Measurements from ENCODE around the gene INO80E. TPM values are rescaled to one million over a fixed set of nuclear protein-coding genes. Genes with fewer than 3 reads are reported as not detected.

Gene INO80E, protein sequence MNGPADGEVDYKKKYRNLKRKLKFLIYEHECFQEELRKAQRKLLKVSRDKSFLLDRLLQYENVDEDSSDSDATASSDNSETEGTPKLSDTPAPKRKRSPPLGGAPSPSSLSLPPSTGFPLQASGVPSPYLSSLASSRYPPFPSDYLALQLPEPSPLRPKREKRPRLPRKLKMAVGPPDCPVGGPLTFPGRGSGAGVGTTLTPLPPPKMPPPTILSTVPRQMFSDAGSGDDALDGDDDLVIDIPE
- 15.1 and 22.6 TPM in 2 replicates for total RNA-seq

DNA sequence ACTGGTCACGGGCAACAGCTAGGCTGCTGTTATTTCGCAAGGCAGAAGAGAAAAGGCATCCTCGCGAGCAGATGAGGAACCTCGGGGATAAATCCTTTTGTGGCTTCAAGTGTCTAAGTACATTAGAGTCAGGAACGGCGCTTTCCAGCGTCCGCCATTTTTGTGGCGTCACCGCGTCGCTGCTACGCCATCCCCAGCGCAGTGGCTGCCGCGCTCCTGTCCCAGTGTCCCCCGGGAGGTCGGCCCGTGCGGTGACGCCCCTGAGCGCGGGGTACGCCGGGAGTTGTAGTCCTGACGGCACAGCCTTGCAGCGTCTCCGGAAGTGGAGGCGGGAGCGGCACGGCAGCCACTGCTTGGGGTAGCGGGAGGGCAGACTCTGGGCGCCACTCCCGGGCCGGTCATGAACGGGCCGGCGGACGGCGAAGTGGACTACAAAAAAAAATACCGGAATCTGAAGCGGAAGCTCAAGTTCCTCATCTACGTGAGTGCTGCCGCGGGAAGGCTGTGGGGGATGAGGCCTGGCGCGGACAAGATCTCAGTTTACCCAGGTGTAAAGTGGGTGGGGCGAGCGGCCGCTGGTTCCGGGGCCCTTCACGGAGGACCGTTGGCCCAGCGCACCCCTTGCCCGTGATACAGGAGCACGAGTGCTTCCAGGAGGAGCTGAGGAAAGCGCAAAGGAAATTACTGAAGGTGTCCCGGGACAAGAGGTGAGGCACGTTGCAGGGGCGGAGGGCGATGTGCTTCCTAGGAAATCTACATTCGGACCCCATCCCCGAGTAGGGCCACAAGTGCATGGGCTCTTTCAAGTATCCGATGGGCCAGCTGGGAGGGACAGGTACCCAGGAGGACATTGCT, at the start of gene INO80E:
TSS of gene INO80E (plus strand) at position 331 of the 855 bp plus-strand sequence. CDS start at position 401, 70 bp downstream.
- no peak for FAIRE-seq
- TF ChIP-seq, protein P1, sequence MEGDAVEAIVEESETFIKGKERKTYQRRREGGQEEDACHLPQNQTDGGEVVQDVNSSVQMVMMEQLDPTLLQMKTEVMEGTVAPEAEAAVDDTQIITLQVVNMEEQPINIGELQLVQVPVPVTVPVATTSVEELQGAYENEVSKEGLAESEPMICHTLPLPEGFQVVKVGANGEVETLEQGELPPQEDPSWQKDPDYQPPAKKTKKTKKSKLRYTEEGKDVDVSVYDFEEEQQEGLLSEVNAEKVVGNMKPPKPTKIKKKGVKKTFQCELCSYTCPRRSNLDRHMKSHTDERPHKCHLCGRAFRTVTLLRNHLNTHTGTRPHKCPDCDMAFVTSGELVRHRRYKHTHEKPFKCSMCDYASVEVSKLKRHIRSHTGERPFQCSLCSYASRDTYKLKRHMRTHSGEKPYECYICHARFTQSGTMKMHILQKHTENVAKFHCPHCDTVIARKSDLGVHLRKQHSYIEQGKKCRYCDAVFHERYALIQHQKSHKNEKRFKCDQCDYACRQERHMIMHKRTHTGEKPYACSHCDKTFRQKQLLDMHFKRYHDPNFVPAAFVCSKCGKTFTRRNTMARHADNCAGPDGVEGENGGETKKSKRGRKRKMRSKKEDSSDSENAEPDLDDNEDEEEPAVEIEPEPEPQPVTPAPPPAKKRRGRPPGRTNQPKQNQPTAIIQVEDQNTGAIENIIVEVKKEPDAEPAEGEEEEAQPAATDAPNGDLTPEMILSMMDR (IDR thresholded peaks at IDR 0.05; ENCODE audit: insufficient read depth, low read length, severe bottlenecking), result peak; percentile 1
- Histone ChIP-seq H3K36me3 (ENCODE audit: control insufficient read depth, insufficient read depth, low read length) (peaks cover 16% of the 10 kb centered on the region), H3K27me3 (ENCODE audit: control insufficient read depth, insufficient read depth, low read length) (no peaks in the 10 kb centered on the region), H3K4me3 (ENCODE audit: low read depth, low read length) (peak within 1 kb of the TSS; percentile 91)
- peak; percentile 89 for DNase-seq (ENCODE audit: low read depth)

DNA sequence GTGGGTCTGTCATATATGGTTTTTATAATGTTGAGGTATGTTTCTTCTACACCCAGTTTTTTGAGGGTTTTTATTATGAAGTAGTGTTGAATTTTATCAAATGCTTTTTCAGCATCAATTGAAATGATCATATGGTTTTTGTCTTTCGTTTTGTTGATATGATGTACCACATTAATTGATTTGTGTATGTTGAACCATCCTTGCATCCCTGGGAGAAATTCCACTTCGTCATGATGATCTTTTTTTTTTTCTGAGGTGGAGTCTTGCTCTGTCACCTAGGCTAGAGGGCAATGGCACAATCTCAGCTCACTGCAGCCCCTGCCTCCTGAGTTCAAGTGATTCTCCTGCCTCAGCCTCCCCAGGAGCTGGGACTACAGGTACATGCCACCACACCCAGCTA, 48.1 kb upstream of the INO80E start:
- TF ChIP-seq, protein P1 (IDR thresholded peaks at IDR 0.05; ENCODE audit: insufficient read depth, low read length, severe bottlenecking), result no peak
- no peak for FAIRE-seq
- Histone ChIP-seq H3K4me3 (ENCODE audit: low read depth, low read length) (no peak overlapping the region), H3K36me3 (ENCODE audit: control insufficient read depth, insufficient read depth, low read length) (no peaks in the 10 kb centered on the region), H3K27me3 (ENCODE audit: control insufficient read depth, insufficient read depth, low read length) (no peaks in the 10 kb centered on the region)
- no peak for DNase-seq (ENCODE audit: low read depth)

DNA sequence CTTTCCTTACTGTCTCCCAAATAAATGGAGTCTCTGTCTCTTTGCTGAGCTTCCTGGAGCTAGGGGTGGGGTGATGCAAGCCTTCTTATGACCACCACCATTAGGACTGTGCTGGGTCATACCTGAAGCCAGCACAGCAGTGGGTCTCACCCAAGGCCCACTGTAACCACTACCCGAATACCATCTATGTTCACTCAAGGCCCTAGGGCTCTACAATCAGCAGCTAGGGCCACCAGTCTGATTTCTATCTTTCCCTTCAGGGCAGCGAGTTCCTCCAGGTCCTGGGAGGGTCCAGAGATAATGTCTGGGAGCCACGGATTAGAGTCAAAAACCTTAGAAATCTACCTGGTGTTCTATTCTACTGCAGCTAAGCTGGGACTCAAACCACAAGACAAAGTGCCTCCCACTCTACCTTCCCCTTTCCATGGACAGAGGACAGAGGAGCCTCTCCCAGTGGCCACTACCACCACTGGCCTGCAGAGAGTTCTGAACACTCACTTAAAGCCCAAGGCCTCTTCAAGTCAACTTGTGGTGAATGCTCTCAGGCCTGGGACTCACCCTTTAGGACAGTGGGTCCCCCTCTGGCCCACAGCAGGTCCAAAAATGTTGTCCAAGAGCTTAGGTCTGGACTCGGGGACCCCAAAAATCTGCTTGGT, 45.1 kb upstream of the INO80E start:
- TF ChIP-seq, protein P1 (IDR thresholded peaks at IDR 0.05; ENCODE audit: insufficient read depth, low read length, severe bottlenecking), result no peak
- FAIRE-seq (no peak), DNase-seq (ENCODE audit: low read depth) (no peak)
- H3K4me3 ChIP-seq (ENCODE audit: low read depth, low read length), result no peak overlapping the region
- no peaks in the 10 kb centered on the region for H3K27me3 ChIP-seq (ENCODE audit: control insufficient read depth, insufficient read depth, low read length)
- H3K36me3 ChIP-seq (ENCODE audit: control insufficient read depth, insufficient read depth, low read length), result no peaks in the 10 kb centered on the region

DNA sequence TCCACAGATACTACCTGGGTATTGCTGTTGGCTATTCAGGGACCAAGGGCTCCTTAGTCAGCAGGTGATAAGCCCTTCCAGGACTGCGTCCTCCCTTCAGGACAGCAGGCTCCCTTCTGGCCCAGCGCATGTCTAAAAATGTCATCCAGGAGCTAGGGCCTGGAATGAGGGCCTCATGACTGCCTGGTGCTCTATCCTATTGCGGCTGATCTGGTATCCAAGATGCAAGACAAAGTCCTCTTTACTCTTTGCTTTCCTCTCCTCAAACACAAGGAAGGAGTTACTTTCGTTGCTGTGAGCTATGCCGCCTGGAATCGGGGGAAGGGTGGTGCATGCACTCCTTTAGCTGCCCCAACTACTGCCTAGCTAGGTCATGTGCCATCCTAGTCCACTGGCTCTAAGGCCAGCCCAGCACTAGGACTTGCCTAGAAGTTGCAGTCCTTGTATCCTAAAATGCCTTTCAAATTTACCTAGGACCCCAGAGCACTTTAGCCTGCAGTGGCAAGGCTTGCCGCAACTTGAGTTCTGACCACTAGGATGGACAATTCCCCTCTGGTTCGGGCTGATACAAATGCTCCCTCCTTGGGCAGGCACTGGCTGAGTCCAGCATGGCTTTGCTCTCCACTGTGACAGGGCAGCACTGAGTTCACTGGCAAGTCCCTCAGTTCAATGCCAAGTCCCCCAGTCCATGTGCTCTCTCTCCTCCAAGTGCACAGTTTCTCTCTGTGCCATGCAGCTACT, 44.2 kb upstream of the INO80E start:
- TF ChIP-seq, protein P1 (IDR thresholded peaks at IDR 0.05; ENCODE audit: insufficient read depth, low read length, severe bottlenecking), result no peak
- FAIRE-seq (peak; percentile 13), DNase-seq (ENCODE audit: low read depth) (no peak)
- Histone ChIP-seq H3K36me3 (ENCODE audit: control insufficient read depth, insufficient read depth, low read length) (no peaks in the 10 kb centered on the region), H3K4me3 (ENCODE audit: low read depth, low read length) (no peak overlapping the region), H3K27me3 (ENCODE audit: control insufficient read depth, insufficient read depth, low read length) (no peaks in the 10 kb centered on the region)

DNA sequence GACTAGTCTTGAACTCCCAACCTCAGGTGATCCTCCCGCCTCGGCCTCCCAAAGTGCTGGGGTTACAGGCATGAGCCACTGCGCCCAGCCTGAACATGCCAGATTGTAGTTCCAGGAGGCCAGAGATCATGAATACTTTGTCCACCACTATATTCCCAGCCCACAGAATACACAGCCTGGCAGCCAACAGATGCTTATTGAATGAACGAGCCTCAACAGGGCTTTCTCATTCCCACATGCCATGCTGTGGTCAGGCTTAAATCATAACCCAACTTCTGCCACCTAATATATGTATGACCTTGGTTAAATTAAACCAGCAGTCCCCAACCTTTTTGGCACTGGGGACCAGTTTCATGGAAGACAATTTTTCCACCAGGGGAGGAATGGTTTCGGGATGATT, 37.3 kb upstream of the INO80E start:
- H3K4me3 ChIP-seq (ENCODE audit: low read depth, low read length), result no peak overlapping the region
- DNase-seq (ENCODE audit: low read depth), result no peak
- H3K36me3 ChIP-seq (ENCODE audit: control insufficient read depth, insufficient read depth, low read length), result peaks cover 2% of the 10 kb centered on the region
- TF ChIP-seq, protein P1 (IDR thresholded peaks at IDR 0.05; ENCODE audit: insufficient read depth, low read length, severe bottlenecking), result no peak
- FAIRE-seq, result no peak
- no peaks in the 10 kb centered on the region for H3K27me3 ChIP-seq (ENCODE audit: control insufficient read depth, insufficient read depth, low read length)
